Endodermal cell (in vitro differentiated cells): ENCODE data around the gene SYNE1. TPM values are rescaled to one million over a fixed set of nuclear protein-coding genes. Genes with fewer than 3 reads are reported as not detected.

Experiments
- DNase-seq: peaks from one replicate; pipeline ENCODE4 v3.0.0-alpha.2; 2017
- H3K27ac ChIP-seq: 2 replicates; pipeline ENCODE4 v1.5.1; 2013; ENCODE audit warnings: mild to moderate bottlenecking, low read depth, low read length, moderate library complexity
- H3K27me3 ChIP-seq: 2 replicates; pipeline ENCODE4 v1.6.1; 2013; ENCODE audit warnings: mild to moderate bottlenecking, low read length, moderate library complexity; ENCODE audit not compliant: insufficient read depth, control insufficient read depth, poor library complexity, severe bottlenecking
- H3K36me3 ChIP-seq: 2 replicates; pipeline ENCODE4 v1.7.0; 2013; ENCODE audit warnings: mild to moderate bottlenecking, low read length, moderate library complexity; ENCODE audit not compliant: control insufficient read depth, insufficient read depth
- H3K4me1 ChIP-seq: one replicate; pipeline ENCODE4 v1.7.0; 2013; ENCODE audit warnings: low read length; ENCODE audit not compliant: control insufficient read depth, insufficient read depth
- H3K4me3 ChIP-seq: 2 replicates; pipeline ENCODE4 v1.5.1; 2013; ENCODE audit warnings: mild to moderate bottlenecking, low read length, moderate library complexity
- H3K9ac ChIP-seq: 2 replicates; pipeline ENCODE4 v1.6.1; 2013; ENCODE audit warnings: mild to moderate bottlenecking, low read length, moderate library complexity; ENCODE audit not compliant: poor library complexity, severe bottlenecking; ENCODE audit errors: extremely low read depth
- H3K9me3 ChIP-seq: 2 replicates; pipeline ENCODE4 v1.6.1; 2013; ENCODE audit warnings: mild to moderate bottlenecking, low read length, moderate library complexity; ENCODE audit not compliant: control insufficient read depth
- H3K27ac Mint-ChIP-seq: 2 replicates; pipeline ENCODE4 v1.8.0; 2020; ENCODE audit warnings: mixed read lengths
- H3K27me3 Mint-ChIP-seq: 2 replicates; pipeline ENCODE4 v1.8.0; 2021; ENCODE audit warnings: mild to moderate bottlenecking, mixed read lengths; ENCODE audit not compliant: insufficient read depth
- H3K36me3 Mint-ChIP-seq: 2 replicates; pipeline ENCODE4 v1.8.0; 2020; ENCODE audit warnings: low read depth, mixed read lengths
- H3K4me1 Mint-ChIP-seq: 2 replicates; pipeline ENCODE4 v1.8.0; 2020; ENCODE audit warnings: mixed read lengths
- H3K4me3 Mint-ChIP-seq: 2 replicates; pipeline ENCODE4 v1.8.0; 2020; ENCODE audit warnings: mild to moderate bottlenecking, moderate library complexity, mixed read lengths
- H3K9me3 Mint-ChIP-seq: 2 replicates; pipeline ENCODE4 v1.8.0; 2020; ENCODE audit warnings: mild to moderate bottlenecking, mixed read lengths
- WGBS, 2 experiments: methylation state at CpG; one replicate each; pipeline versions ENCODE4 v1.1.5 to v1.1.7; 2013; ENCODE audit warnings: missing lambda C conversion rate in 2 of 2, mixed read lengths in 1 of 2; ENCODE audit not compliant: insufficient coverage in 1 of 2, insufficient read length in 1 of 2; 5-methylcytosine and 5-hydroxymethylcytosine counted together
- total RNA-seq, 2 donors: library from RNA; stranded (reverse); fragmentation: NEBNext Ultra II Directional in 1 of 2; extraction: Animal tissue kit (Norgen Biotek cat#: 25700) in 1 of 2; gene quantifications; 2 replicates in 1 of 2; 3 replicates in 1 of 2; pipeline ENCODE4 v1.2.1, GENCODE V29; 2021
- TF ChIP-seq, protein P1 (sequence below): fragments of 200-600 bp; sonication (generic); conservative IDR thresholded peaks from 2 replicates; pipeline ENCODE4 v1.5.0; 2021; ENCODE audit warnings: antibody characterized with exemption, mild to moderate bottlenecking

Gene SYNE1
- total RNA-seq, 2 donors from 2014 or later, result 7.9 to 9.5 TPM

DNA sequence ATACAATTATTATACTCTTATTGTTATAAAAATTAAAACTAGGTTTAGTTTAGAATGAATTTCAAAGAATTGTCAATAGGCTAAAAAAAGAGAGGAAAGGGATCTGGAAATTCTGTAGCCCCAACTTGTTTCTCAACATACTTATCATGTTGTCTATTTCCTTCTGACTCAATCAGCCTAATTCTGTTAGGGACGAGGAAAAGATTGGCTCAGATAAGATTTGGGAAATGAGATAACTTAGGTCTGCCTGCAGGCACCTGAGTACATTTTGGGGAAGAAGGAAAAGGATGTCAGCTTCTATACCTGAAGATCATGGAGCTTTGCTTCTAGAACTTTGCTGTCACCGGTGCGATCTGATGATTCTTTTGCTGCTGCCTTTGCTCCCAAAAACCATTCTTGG, 238.8 kb downstream of the SYNE1 start:
- Mint-ChIP-seq H3K27ac (no peak overlapping the region), H3K4me1 (peaks cover 17% of the 10 kb centered on the region), H3K9me3 (no peaks in the 10 kb centered on the region), H3K36me3 (no peaks in the 10 kb centered on the region), H3K4me3 (no peak overlapping the region), H3K27me3 (no peaks in the 10 kb centered on the region)
- peaks cover 8% of the 10 kb centered on the region for H3K4me1 ChIP-seq
- H3K4me3 ChIP-seq, result no peak overlapping the region
- TF ChIP-seq, protein P1, sequence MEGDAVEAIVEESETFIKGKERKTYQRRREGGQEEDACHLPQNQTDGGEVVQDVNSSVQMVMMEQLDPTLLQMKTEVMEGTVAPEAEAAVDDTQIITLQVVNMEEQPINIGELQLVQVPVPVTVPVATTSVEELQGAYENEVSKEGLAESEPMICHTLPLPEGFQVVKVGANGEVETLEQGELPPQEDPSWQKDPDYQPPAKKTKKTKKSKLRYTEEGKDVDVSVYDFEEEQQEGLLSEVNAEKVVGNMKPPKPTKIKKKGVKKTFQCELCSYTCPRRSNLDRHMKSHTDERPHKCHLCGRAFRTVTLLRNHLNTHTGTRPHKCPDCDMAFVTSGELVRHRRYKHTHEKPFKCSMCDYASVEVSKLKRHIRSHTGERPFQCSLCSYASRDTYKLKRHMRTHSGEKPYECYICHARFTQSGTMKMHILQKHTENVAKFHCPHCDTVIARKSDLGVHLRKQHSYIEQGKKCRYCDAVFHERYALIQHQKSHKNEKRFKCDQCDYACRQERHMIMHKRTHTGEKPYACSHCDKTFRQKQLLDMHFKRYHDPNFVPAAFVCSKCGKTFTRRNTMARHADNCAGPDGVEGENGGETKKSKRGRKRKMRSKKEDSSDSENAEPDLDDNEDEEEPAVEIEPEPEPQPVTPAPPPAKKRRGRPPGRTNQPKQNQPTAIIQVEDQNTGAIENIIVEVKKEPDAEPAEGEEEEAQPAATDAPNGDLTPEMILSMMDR, result no peak
- H3K9me3 ChIP-seq, result no peaks in the 10 kb centered on the region
- no peak overlapping the region for H3K9ac ChIP-seq
- no peaks in the 10 kb centered on the region for H3K36me3 ChIP-seq
- no peak for DNase-seq
- 57 to 76% methylated on average over 1 to 3 of the region's 3 CpGs for WGBS, 2 experiments
- no peaks in the 10 kb centered on the region for H3K27me3 ChIP-seq
- no peak overlapping the region for H3K27ac ChIP-seq

DNA sequence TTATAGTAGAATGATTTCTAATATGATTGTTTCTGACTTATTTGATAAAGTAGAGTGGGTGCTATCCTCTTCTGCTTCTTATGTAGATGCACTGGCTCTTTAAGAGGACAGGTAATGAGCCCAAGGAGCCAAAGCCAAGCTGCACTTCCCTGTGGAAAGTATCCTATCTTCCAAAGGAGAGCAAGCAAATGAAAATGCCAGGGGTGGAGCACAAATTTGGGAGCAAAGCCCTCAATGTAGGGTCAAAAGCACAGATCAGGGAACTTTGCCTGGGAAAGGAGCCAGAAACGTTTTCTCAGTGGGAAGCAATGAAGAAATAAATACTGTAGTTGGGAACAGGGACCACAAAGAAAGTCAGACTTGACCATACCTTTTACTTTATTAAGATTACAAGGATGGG, 242.9 kb downstream of the SYNE1 start:
- no peaks in the 10 kb centered on the region for H3K36me3 Mint-ChIP-seq
- no peaks in the 10 kb centered on the region for H3K9me3 Mint-ChIP-seq
- Histone ChIP-seq H3K27ac (no peak overlapping the region), H3K4me1 (peaks cover 8% of the 10 kb centered on the region), H3K9me3 (no peaks in the 10 kb centered on the region), H3K4me3 (no peak overlapping the region), H3K27me3 (no peaks in the 10 kb centered on the region), H3K36me3 (no peaks in the 10 kb centered on the region), H3K9ac (no peak overlapping the region)
- WGBS, 2 experiments, result 79% methylated on average over 1 of the region's 1 CpG; no CpG with 5 or more reads in 1 of the 2 experiments
- TF ChIP-seq, protein P1, result no peak
- H3K27me3 Mint-ChIP-seq, result no peaks in the 10 kb centered on the region
- H3K4me1 Mint-ChIP-seq, result peaks cover 14% of the 10 kb centered on the region
- H3K4me3 Mint-ChIP-seq, result no peak overlapping the region
- no peak for DNase-seq
- no peak overlapping the region for H3K27ac Mint-ChIP-seq

DNA sequence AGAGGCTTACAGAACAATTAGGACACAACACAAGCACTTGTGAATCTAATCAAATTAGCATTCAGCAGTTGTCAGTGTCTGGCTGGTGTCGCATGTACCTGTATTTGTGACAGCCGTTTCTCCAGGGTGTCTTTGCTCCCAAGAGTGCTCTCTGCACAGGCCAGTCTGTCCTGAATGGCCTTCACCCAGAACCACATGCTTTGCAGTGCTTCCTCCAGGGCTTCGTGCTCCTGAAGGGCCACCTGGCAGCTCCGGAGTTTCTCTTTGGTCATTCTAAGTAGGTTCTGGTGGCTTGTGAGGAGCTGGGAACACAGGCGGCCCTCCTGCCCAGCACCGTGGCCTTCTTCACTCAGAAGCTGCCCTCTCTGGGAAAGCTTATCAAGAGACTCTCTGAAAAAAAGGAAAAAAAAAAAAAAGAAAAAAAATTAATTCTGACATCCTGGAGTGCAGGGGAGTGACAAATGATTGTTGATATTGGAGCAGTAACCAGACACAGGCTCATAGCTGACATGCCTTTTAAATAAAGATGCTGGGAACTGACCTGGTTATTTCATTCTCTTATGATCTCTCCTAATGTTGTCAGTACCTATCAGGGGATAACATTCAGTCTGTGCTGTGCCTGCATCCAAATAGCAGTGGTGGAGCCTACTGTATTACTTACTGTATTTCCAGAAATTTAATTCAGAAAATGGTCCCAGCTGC, 245.8 kb downstream of the SYNE1 start:
- H3K36me3 Mint-ChIP-seq, result no peaks in the 10 kb centered on the region
- no peak for DNase-seq
- H3K4me3 Mint-ChIP-seq, result no peak overlapping the region
- Histone ChIP-seq H3K9ac (no peak overlapping the region), H3K36me3 (no peaks in the 10 kb centered on the region), H3K4me3 (no peak overlapping the region), H3K9me3 (no peaks in the 10 kb centered on the region), H3K4me1 (no peaks in the 10 kb centered on the region), H3K27ac (no peak overlapping the region), H3K27me3 (no peaks in the 10 kb centered on the region)
- WGBS, 2 experiments, result 90 to 100% methylated on average over 2 to 6 of the region's 6 CpGs
- H3K9me3 Mint-ChIP-seq, result no peaks in the 10 kb centered on the region
- H3K4me1 Mint-ChIP-seq, result no peaks in the 10 kb centered on the region
- H3K27ac Mint-ChIP-seq, result no peak overlapping the region
- H3K27me3 Mint-ChIP-seq, result no peaks in the 10 kb centered on the region
- TF ChIP-seq, protein P1, result no peak
